A549 (cell line): ENCODE results near the gene KCNMA1. TPM values are rescaled to one million over a fixed set of nuclear protein-coding genes. Genes with fewer than 3 reads are reported as not detected.

ENCODE experiments used
- ATAC-seq, 2 experiments: fragments of 200-7000 bp in 1 of 2; fragments of >200 bp in 1 of 2; cut with Nextera tagmentation in 1 of 2; cut with Tn5 transposase in 1 of 2; 3 replicates each; pipeline versions ENCODE4 v1.8.0 to v1.9.1; 2018 to 2020; ENCODE audit warnings: mild to moderate bottlenecking in 1 of 2, moderate library complexity in 1 of 2
- CTCF ChIA-PET: fragments of 300-600 bp; sonication (Branson Sonifier 250); formaldehyde crosslinking; extraction: SDS; loops from one replicate; lab custom pipeline; 2021; ENCODE audit warnings: antibody characterized with exemption, inconsistent platforms; lab: Yijun Ruan, JAX
- POLR2A ChIA-PET: fragments of 350-600 bp; formaldehyde crosslinking; extraction: SDS; loops from one replicate; lab custom pipeline; 2021; ENCODE audit warnings: antibody characterized with exemption, inconsistent platforms; lab: Yijun Ruan, JAX
- DNase-seq, 2 experiments: peaks; one replicate each; pipeline versions ENCODE4 v3.0.0 to v3.0.0-alpha.2; 2011 to 2016; ENCODE audit warnings: low read depth in 1 of 2, low spot score in 1 of 2
- FAIRE-seq: peaks from 2 replicates; lab custom pipeline; 2011; peaks lifted over from hg19 to GRCh38; lab: Jason Lieb, UNC
- H3K27ac ChIP-seq, 2 experiments: fragments of >200 bp; sonication (Bioruptor Twin); formaldehyde crosslinking; 3 replicates each; pipeline ENCODE4 v1.5.1; 2016 to 2017
- H3K4me1 ChIP-seq: fragments of >200 bp; sonication (Bioruptor Twin); formaldehyde crosslinking; 3 replicates; pipeline ENCODE4 v1.6.1; 2016
- H3K4me2 ChIP-seq: fragments of >200 bp; sonication (Bioruptor Twin); formaldehyde crosslinking; 3 replicates; pipeline ENCODE4 v1.6.1; 2016
- H3K4me3 ChIP-seq: fragments of >200 bp; sonication (Bioruptor Twin); formaldehyde crosslinking; 3 replicates; pipeline ENCODE4 v1.5.1; 2016
- H3K9me3 ChIP-seq: fragments of >200 bp; sonication (Bioruptor Twin); formaldehyde crosslinking; 3 replicates; pipeline ENCODE4 v1.6.1; 2016
- BCL3 ChIP-seq: fragments of >200 bp; sonication (Bioruptor Twin); formaldehyde crosslinking; IDR thresholded peaks from 3 replicates; pipeline ENCODE4 v1.6.1; 2016
- EHF ChIP-seq: fragments of 250-450 bp; sonication (Bioruptor Pico); IDR thresholded peaks from 2 replicates; pipeline ENCODE4 v1.5.0; 2020; ENCODE audit warnings: mild to moderate bottlenecking
- EHMT2 ChIP-seq: fragments of 200-600 bp; sonication (generic); IDR thresholded peaks from 2 replicates; pipeline ENCODE4 v1.6.1; 2016; ENCODE audit warnings: antibody characterized with exemption, low read depth, mild to moderate bottlenecking, moderate library complexity
- ESRRA ChIP-seq: fragments of 150-350 bp; IDR thresholded peaks from 2 replicates; pipeline ENCODE4 v1.6.1; 2014; ENCODE audit warnings: mild to moderate bottlenecking, low read length, borderline replicate concordance
- FOSL2 ChIP-seq, 2 experiments: fragments of 450-650 bp in 1 of 2; fragments of >200 bp in 1 of 2; sonication (Bioruptor Twin) in 1 of 2; formaldehyde crosslinking; IDR thresholded peaks; 2 replicates each; pipeline versions ENCODE4 v1.5.0 to v1.6.1; 2016 to 2020; ENCODE audit warnings: mild to moderate bottlenecking in 1 of 2, moderate library complexity in 1 of 2
- FOXS1 ChIP-seq: fragments of 250-450 bp; sonication (Bioruptor Pico); IDR thresholded peaks from 2 replicates; pipeline ENCODE4 v1.5.0; 2020; ENCODE audit warnings: mild to moderate bottlenecking, moderate library complexity
- GATA3 ChIP-seq: IDR thresholded peaks from 2 replicates; pipeline ENCODE4 v1.6.1; 2012; ENCODE audit warnings: borderline replicate concordance
- HES2 ChIP-seq: fragments of >200 bp; sonication (Bioruptor Twin); formaldehyde crosslinking; IDR thresholded peaks from 2 replicates; pipeline ENCODE4 v1.6.1; 2016
- HOXA7 ChIP-seq: fragments of 250-450 bp; sonication (Bioruptor Pico); IDR thresholded peaks from 2 replicates; pipeline ENCODE4 v1.5.0; 2020; ENCODE audit warnings: mild to moderate bottlenecking, moderate library complexity
- HOXB5 ChIP-seq: fragments of 250-450 bp; sonication (Bioruptor Pico); IDR thresholded peaks from 2 replicates; pipeline ENCODE4 v1.5.0; 2020; ENCODE audit warnings: mild to moderate bottlenecking, moderate library complexity
- JUN ChIP-seq, 2 experiments: fragments of >200 bp; sonication (Bioruptor Twin); formaldehyde crosslinking; IDR thresholded peaks; 2 replicates in 1 of 2; 3 replicates in 1 of 2; pipeline ENCODE4 v1.6.1; 2016 to 2017
- MAFK ChIP-seq: fragments of 450-650 bp; IDR thresholded peaks from 2 replicates; pipeline ENCODE4 v1.6.1; 2014; ENCODE audit not compliant: partially characterized antibody
- NFE2L2 ChIP-seq: fragments of 150-350 bp; conservative IDR thresholded peaks from 2 replicates; pipeline ENCODE4 v1.6.1; 2014; ENCODE audit warnings: low read length
- RCOR1 ChIP-seq: fragments of 150-350 bp; IDR thresholded peaks from 2 replicates; pipeline ENCODE4 v1.6.1; 2014; ENCODE audit warnings: antibody characterized with exemption, low read length, low read depth
- REST ChIP-seq: fragments of 200-600 bp; sonication (generic); IDR thresholded peaks from 2 replicates; pipeline ENCODE4 v1.6.1; 2016; ENCODE audit warnings: antibody characterized with exemption, mild to moderate bottlenecking, moderate library complexity
- RFX5 ChIP-seq: fragments of 450-650 bp; IDR thresholded peaks from 2 replicates; pipeline ENCODE4 v1.7.1; 2014; ENCODE audit warnings: antibody characterized with exemption, mild to moderate bottlenecking, moderate library complexity
- SREBF2 ChIP-seq: fragments of 450-650 bp; IDR thresholded peaks from 2 replicates; pipeline ENCODE4 v1.6.1; 2014; ENCODE audit warnings: mild to moderate bottlenecking, moderate library complexity
- TFCP2L1 ChIP-seq: fragments of 250-450 bp; sonication (Bioruptor Pico); IDR thresholded peaks from 2 replicates; pipeline ENCODE4 v1.5.0; 2021; ENCODE audit warnings: mild to moderate bottlenecking
- TP53 ChIP-seq: fragments of 250-450 bp; sonication (Bioruptor Pico); IDR thresholded peaks from 2 replicates; pipeline ENCODE4 v1.5.0; 2021; ENCODE audit warnings: mild to moderate bottlenecking, moderate library complexity
- WGBS: methylation state at CpG from one replicate; pipeline ENCODE4 v1.1.6; 2017; ENCODE audit errors: missing lambda C conversion rate; 5-methylcytosine and 5-hydroxymethylcytosine counted together
- polyA plus RNA-seq, 4 experiments: library from polyadenylated mRNA; depleted of rRNA in 3 of 4; stranded (reverse); fragments of >200 nt; fragmentation: RNase III in 1 of 4; extraction: RNeasy Plus Mini Kit Qiagen cat#74134 plus additional on column Dnase treatment in 1 of 4; gene quantifications; 2 replicates in 3 of 4; 3 replicates in 1 of 4; pipeline ENCODE4 v1.2.3, GENCODE V29; 2011 to 2017
- TF ChIP-seq, protein P1 (sequence below): IDR thresholded peaks from 2 replicates; pipeline ENCODE4 v1.6.1; 2012
- TF ChIP-seq, protein P2 (sequence below): fragments of 250-450 bp; sonication (Bioruptor Pico); IDR thresholded peaks from 2 replicates; pipeline ENCODE4 v1.5.0; 2021; ENCODE audit warnings: mild to moderate bottlenecking, moderate library complexity, borderline replicate concordance
- TF ChIP-seq, protein P3 (sequence below): fragments of 250-450 bp; sonication (Bioruptor Pico); IDR thresholded peaks from 2 replicates; pipeline ENCODE4 v1.5.0; 2020; ENCODE audit warnings: low read depth, mild to moderate bottlenecking, moderate library complexity

The KCNMA1 gene
- polyA plus RNA-seq, 2 of the 4 experiments (the other 2 are of a cell fraction) = 14.9 to 30.6 TPM

DNA sequence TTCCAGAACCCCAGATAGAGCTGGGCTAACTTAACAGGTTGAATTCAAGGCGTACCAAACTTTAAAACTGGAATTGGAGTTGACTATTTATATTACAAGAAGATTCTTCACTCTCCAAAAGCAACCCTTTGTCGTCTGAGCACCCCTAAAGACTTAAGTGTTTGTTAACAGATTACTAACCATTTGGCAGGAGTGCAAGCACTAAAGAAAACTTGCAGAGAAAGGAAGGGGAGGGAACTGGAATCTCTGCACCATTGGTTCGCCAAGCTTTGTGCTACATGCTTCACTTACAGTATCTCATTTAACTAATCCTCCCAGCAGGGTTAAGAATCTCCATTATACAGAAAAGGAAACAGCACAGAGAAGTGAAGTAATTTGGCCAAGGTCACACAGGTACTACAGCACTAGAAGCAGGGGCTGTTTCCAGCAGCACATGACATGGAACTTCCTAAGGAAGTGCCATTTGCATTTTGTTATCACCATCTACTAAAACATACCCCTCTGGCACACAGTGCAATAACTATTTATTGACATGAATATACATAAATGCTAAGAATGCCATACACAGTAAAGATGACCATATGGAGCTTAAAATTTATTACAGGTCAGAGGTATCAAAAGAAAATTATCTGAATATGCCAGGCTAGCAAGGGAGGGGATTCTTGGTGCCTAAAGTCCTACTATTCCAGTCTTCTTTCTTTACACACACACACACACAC lies 201.2 kb downstream of the KCNMA1 start (continued):
- TF ChIP-seq FOXS1 = no peak
- TF ChIP-seq MAFK = no peak
- no peak for TF ChIP-seq TFCP2L1 (CRISPR knock-in tag)
- TF ChIP-seq, all 56 proteins: peak for 0

GRCh38 chr10:77433546-77433945 lies 204.1 kb downstream of the KCNMA1 start:
- CTCF ChIA-PET = interaction anchor here (0.7 to 1.1 kb wide), 4 partner anchors 10 to 259 kb away, joined by 3 to 5 read pairs (median 4); no protein-coding TSS in a partner anchor

DNA sequence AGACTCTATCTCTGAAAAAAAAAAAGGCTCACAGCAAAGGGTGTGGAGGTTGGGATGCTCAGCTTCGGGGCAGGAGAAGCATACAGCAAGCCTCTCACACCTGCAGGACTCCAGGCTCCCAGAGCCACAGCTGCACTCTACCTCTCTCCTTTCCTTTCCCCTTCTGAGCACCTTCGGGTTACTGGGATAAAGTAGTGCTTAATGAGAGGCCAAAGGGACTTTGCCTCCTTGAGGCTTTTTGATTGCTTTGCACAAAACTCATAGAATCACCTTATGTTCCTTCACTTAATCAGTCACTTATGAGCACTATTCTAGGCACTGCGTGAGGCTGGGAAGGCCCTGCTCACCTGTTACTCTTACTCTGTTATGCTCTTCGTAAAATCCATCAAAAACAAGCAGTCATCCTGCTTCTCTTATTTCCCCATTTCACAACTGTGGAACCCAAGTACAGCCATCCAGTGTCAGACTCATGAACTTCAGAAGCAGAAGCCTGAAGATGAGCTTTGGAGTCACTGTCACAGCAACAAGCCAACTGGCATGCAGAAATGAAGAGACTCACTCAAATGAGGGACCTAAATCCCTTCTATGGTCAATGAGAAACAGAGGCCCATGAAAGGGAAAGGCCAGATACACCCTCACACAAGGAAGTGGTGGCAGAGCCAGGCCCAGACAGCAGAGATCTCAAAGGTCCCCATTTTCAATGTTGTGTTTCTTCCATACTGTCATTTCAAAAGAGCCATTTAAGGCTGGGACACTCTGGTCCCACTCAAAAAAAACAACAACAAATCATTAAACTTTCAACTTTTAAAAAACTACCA lies 205.4 kb downstream of the KCNMA1 start:
- no peak overlapping the region for H3K4me3 ChIP-seq
- no peak for TF ChIP-seq EHMT2
- TF ChIP-seq, protein P1, sequence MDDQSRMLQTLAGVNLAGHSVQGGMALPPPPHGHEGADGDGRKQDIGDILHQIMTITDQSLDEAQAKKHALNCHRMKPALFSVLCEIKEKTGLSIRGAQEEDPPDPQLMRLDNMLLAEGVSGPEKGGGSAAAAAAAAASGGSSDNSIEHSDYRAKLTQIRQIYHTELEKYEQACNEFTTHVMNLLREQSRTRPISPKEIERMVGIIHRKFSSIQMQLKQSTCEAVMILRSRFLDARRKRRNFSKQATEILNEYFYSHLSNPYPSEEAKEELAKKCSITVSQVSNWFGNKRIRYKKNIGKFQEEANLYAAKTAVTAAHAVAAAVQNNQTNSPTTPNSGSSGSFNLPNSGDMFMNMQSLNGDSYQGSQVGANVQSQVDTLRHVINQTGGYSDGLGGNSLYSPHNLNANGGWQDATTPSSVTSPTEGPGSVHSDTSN = no peak
- TF ChIP-seq REST = no peak
- TF ChIP-seq ESRRA = no peak
- TF ChIP-seq RFX5 = no peak
- no peak for TF ChIP-seq HOXB5
- no peak for TF ChIP-seq HES2
- TF ChIP-seq FOSL2 (IDR thresholded peaks at IDR 0.05) = no peak
- no peak for TF ChIP-seq FOSL2 (CRISPR knock-in tag; IDR thresholded peaks at IDR 0.05)
- TF ChIP-seq FOXS1 = no peak
- no peak for TF ChIP-seq HOXA7 (CRISPR knock-in tag)
- TF ChIP-seq EHF = no peak
- TF ChIP-seq NFE2L2 = no peak
- TF ChIP-seq, protein P2, sequence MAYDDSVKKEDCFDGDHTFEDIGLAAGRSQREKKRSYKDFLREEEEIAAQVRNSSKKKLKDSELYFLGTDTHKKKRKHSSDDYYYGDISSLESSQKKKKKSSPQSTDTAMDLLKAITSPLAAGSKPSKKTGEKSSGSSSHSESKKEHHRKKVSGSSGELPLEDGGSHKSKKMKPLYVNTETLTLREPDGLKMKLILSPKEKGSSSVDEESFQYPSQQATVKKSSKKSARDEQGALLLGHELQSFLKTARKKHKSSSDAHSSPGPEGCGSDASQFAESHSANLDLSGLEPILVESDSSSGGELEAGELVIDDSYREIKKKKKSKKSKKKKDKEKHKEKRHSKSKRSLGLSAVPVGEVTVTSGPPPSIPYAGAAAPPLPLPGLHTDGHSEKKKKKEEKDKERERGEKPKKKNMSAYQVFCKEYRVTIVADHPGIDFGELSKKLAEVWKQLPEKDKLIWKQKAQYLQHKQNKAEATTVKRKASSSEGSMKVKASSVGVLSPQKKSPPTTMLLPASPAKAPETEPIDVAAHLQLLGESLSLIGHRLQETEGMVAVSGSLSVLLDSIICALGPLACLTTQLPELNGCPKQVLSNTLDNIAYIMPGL (CRISPR knock-in tag) = no peak
- no peak for TF ChIP-seq MAFK
- no peak for TF ChIP-seq RCOR1
- no peak for TF ChIP-seq GATA3
- TF ChIP-seq, protein P3, sequence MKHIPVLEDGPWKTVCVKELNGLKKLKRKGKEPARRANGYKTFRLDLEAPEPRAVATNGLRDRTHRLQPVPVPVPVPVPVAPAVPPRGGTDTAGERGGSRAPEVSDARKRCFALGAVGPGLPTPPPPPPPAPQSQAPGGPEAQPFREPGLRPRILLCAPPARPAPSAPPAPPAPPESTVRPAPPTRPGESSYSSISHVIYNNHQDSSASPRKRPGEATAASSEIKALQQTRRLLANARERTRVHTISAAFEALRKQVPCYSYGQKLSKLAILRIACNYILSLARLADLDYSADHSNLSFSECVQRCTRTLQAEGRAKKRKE (CRISPR knock-in tag) = no peak
- TF ChIP-seq BCL3 = no peak
- TF ChIP-seq SREBF2 = no peak
- no peak for TF ChIP-seq TP53 (CRISPR knock-in tag)
- ATAC-seq (no peak), DNase-seq (no peak), FAIRE-seq (no peak)
- no peak overlapping the region for H3K4me2 ChIP-seq
- POLR2A ChIA-PET = no interaction called here
- H3K4me1 ChIP-seq = 0 out of 3 replicates have a peak, but pooled peaks cover 7% of the 10 kb centered on the region
- H3K27ac ChIP-seq = no peak overlapping the region
- H3K9me3 ChIP-seq = no peaks in the 10 kb centered on the region
- CTCF ChIA-PET = interaction anchor here (1.8 kb wide), 1 partner anchor 15 kb away, joined by 5 read pairs; no protein-coding TSS in a partner anchor
- WGBS = 86% methylated on average over 4 of the region's 4 CpGs

More at GRCh38 chr10:77433546-77433945, 204.1 kb downstream of the KCNMA1 start:
- no peak for ATAC-seq
- 81% methylated on average over 7 of the region's 7 CpGs for WGBS
- Histone ChIP-seq H3K4me1 (0 out of 3 replicates have a peak, but pooled peaks cover 7% of the 10 kb centered on the region), H3K4me2 (no peak overlapping the region), H3K9me3 (no peaks in the 10 kb centered on the region), H3K27ac (no peak overlapping the region), H3K4me3 (no peak overlapping the region)
- POLR2A ChIA-PET = no interaction called here
- TF ChIP-seq RCOR1 (no peak), HOXA7 (CRISPR knock-in tag) (no peak), JUN (IDR thresholded peaks at IDR 0.05) (no peak)
- DNase-seq = no peak
- no peak for FAIRE-seq
